Gastrocnemius medialis (tissue), 4 donors: ENCODE measurements around the gene SOAT1. TPM values are rescaled to one million over a fixed set of nuclear protein-coding genes. Genes with fewer than 3 reads are reported as not detected.

ENCODE experiments used
- ATAC-seq, 2 donors: fragments of 150-250 bp; one replicate each; pipeline ENCODE4 v1.9.1; 2016
- DNase-seq, 2 donors: peaks; one replicate each; pipeline ENCODE4 v3.0.0-alpha.2; 2019
- H3K27ac ChIP-seq, 4 donors: fragments of 200-600 bp; sonication (generic); 1 replicate in 1 of 4; 2 replicates in 3 of 4; pipeline ENCODE4 v1.5.1; 2016 to 2018; ENCODE audit warnings: mild to moderate bottlenecking in 2 of 4, moderate library complexity in 1 of 4
- H3K27me3 ChIP-seq, 3 donors: fragments of 200-600 bp; sonication (generic) in 2 of 3; 1 replicate in 1 of 3; 2 replicates in 2 of 3; pipeline versions ENCODE4 v1.5.1 to v1.6.0; 2016 to 2019; ENCODE audit warnings: mild to moderate bottlenecking in 1 of 3, moderate library complexity in 1 of 3
- H3K36me3 ChIP-seq, 2 donors: fragments of 200-600 bp; sonication (generic) in 1 of 2; one replicate each; pipeline ENCODE4 v1.5.1; 2017 to 2018
- H3K4me1 ChIP-seq, 2 donors: fragments of 200-600 bp; sonication (generic) in 1 of 2; one replicate each; pipeline ENCODE4 v1.5.1; 2016 to 2017; ENCODE audit warnings: mild to moderate bottlenecking in 2 of 2
- H3K4me3 ChIP-seq, 4 donors: fragments of 200-600 bp; sonication (generic) in 3 of 4; 1 replicate in 1 of 4; 2 replicates in 3 of 4; pipeline ENCODE4 v1.5.1; 2016 to 2019; ENCODE audit warnings: mild to moderate bottlenecking in 2 of 4
- H3K9me3 ChIP-seq, 3 donors: fragments of 200-600 bp; sonication (generic) in 2 of 3; 1 replicate in 1 of 3; 2 replicates in 2 of 3; pipeline ENCODE4 v1.5.1; 2016 to 2019
- POLR2A ChIP-seq, 2 donors: fragments of 450-650 bp; IDR thresholded peaks; one replicate each; pipeline ENCODE4 v1.6.1; 2017; ENCODE audit warnings: antibody characterized with exemption in 2 of 2, mild to moderate bottlenecking in 2 of 2, moderate library complexity in 2 of 2
- in situ Hi-C, 4 donors: fragments of 200-750 bp; cut with MboI; loops; one replicate each; pipeline versions ENCODE4 v1.15.0 to v1.8.0; 2017; ENCODE audit warnings: low sequenced_read_pairs in 4 of 4
- intact Hi-C: fragments of 100-400 bp; cut with DNase I; formaldehyde crosslinking; loops from one replicate; pipeline ENCODE4 v1.15.1; 2023; ENCODE audit warnings: low total_unique reads
- total RNA-seq, 4 donors: library from RNA; depleted of rRNA; stranded (reverse); fragments of >200 nt; gene quantifications; one replicate each; pipeline versions ENCODE4 v1.1.0 to v1.2.3, GENCODE V29; 2016
- TF ChIP-seq, protein P1 (sequence below), 5 experiments: fragments of 450-650 bp in 3 of 5; fragments of 200-600 bp in 2 of 5; sonication (generic) in 2 of 5; IDR thresholded peaks in 4 of 5; conservative IDR thresholded peaks in 1 of 5; 1 replicate in 4 of 5; 2 replicates in 1 of 5; pipeline ENCODE4 v1.5.1; 2016 to 2019; ENCODE audit warnings: antibody characterized with exemption in 5 of 5, mild to moderate bottlenecking in 3 of 5, moderate library complexity in 3 of 5

Gene SOAT1
- total RNA-seq, 4 donors from 2014 or later = 5.2 to 11.7 (median 6.4) TPM

DNA sequence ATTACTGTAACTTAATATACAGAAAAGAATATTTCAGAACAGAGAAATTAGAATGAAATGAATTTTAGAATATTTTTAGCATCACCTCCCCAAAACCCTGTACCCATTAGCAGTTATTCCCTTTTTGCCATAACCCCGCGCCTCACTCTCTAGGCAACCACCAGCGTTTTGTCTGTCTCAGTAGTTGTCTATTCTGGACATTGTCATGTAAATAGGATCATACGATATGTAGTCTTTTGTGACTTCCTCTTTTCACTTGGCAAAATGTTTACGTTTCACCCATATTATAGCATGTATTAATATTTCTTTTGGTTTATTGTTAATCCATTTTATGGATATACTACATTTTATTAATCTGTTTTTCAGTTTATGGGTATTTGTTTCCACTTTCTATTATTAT is 24.9 kb downstream of the SOAT1 start:
- DNase-seq (no peak), ATAC-seq (no peak)
- Histone ChIP-seq H3K27ac (no peak overlapping the region), H3K27me3 (no peaks in the 10 kb centered on the region), H3K9me3 (no peaks in the 10 kb centered on the region), H3K36me3 (no peaks in the 10 kb centered on the region), H3K4me3 (no peak overlapping the region), H3K4me1 (no peaks in the 10 kb centered on the region)
- intact Hi-C loops (no loop called here), in situ Hi-C loops (no loop called here)
- TF ChIP-seq POLR2A (IDR thresholded peaks at IDR 0.05) = no peak
- TF ChIP-seq, protein P1, sequence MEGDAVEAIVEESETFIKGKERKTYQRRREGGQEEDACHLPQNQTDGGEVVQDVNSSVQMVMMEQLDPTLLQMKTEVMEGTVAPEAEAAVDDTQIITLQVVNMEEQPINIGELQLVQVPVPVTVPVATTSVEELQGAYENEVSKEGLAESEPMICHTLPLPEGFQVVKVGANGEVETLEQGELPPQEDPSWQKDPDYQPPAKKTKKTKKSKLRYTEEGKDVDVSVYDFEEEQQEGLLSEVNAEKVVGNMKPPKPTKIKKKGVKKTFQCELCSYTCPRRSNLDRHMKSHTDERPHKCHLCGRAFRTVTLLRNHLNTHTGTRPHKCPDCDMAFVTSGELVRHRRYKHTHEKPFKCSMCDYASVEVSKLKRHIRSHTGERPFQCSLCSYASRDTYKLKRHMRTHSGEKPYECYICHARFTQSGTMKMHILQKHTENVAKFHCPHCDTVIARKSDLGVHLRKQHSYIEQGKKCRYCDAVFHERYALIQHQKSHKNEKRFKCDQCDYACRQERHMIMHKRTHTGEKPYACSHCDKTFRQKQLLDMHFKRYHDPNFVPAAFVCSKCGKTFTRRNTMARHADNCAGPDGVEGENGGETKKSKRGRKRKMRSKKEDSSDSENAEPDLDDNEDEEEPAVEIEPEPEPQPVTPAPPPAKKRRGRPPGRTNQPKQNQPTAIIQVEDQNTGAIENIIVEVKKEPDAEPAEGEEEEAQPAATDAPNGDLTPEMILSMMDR (IDR thresholded peaks at IDR 0.05 in 4 of 5, conservative IDR thresholded peaks at IDR 0.05 in 1 of 5) = no peak

DNA sequence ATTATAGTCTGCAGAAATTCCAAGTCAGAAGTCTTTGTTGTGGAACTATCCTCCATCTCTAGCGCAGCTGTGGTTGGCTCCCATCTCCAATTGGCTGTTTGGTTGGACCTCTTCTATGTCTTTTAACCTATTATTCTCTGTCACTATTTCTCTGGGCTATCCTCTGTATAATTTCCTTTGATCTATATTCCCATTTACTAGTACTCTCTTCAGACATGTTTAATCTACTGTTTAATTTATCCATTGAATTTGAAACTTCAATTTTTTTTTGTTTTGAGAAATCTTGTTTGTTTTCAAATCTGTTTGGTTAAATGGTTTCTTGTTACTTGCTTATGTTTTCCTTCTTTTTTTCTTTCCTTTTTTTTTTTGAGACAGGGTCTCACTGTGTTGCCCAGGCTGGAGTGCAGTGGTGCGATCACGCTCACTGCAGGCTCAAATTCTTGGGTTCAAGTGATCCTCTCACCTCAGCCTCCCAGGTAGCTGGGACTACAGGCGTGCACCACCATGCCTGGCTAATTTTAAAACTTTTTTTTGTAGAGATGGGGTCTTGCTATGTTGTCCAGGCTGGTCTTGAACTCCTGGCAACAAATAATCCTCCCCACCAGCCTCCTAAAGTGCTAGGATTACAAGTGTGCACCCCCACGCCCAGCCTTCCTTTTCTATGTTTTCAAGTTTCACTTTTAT is 28.1 kb downstream of the SOAT1 start:
- H3K4me1 ChIP-seq = no peaks in the 10 kb centered on the region
- no peaks in the 10 kb centered on the region for H3K9me3 ChIP-seq
- in situ Hi-C loops = no loop called here
- DNase-seq (no peak), ATAC-seq (no peak)
- H3K4me3 ChIP-seq = no peak overlapping the region
- no peak overlapping the region for H3K27ac ChIP-seq
- TF ChIP-seq, protein P1 (IDR thresholded peaks at IDR 0.05 in 4 of 5, conservative IDR thresholded peaks at IDR 0.05 in 1 of 5) = no peak
- TF ChIP-seq POLR2A (IDR thresholded peaks at IDR 0.05) = no peak
- intact Hi-C loops = no loop called here
- H3K27me3 ChIP-seq = no peaks in the 10 kb centered on the region
- H3K36me3 ChIP-seq = no peaks in the 10 kb centered on the region

DNA sequence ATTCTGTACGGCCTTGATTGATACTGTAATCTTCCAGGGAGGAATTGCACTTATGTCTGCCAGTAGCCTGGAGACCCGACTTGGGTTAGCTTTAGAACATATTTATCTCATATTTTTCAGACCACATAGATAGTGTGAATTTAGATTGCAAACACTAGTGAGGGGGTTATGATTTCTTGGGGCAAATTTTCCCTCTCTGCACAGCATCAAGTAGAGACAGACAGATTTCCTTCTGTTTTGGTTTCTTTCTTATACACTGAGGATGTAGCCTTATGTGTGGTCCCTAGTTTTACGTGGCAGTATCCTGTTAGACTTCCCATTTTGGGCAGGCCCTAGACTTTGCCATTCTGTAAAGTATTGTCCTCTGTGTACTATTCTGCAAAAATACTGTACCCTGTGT is 29.0 kb downstream of the SOAT1 start:
- Histone ChIP-seq H3K4me1 (no peaks in the 10 kb centered on the region), H3K27me3 (no peaks in the 10 kb centered on the region), H3K4me3 (no peak overlapping the region), H3K36me3 (no peaks in the 10 kb centered on the region), H3K9me3 (no peaks in the 10 kb centered on the region), H3K27ac (no peak overlapping the region)
- in situ Hi-C loops = no loop called here
- intact Hi-C loops = no loop called here
- ATAC-seq = no peak
- TF ChIP-seq POLR2A (IDR thresholded peaks at IDR 0.05) = no peak
- TF ChIP-seq, protein P1 (IDR thresholded peaks at IDR 0.05 in 4 of 5, conservative IDR thresholded peaks at IDR 0.05 in 1 of 5) = no peak
- DNase-seq = no peak

DNA sequence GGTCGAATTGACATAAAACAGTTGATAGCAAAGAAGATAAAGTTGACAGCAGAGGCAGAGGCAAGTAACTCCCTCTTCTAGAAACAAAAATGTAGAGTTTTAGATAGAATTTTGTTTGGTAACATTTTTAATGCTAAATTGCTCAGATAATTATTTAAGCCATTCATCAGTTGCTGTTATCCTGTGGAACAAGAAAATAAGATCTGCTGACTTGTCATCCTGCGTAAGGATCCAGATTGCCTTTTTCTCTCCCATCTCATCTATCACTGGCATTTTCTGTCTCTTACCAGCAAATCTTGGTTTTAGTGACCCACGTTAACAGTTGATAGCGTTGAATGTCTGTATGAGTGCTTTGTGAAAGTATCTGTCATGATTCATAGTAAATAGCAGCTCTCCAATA is 29.8 kb downstream of the SOAT1 start:
- intact Hi-C loops = no loop called here
- H3K4me3 ChIP-seq = no peak overlapping the region
- no peak for DNase-seq

More for the DNA sequence above, 29.8 kb downstream of the SOAT1 start:
- no peak for TF ChIP-seq POLR2A (IDR thresholded peaks at IDR 0.05)
- TF ChIP-seq, protein P1 (IDR thresholded peaks at IDR 0.05 in 4 of 5, conservative IDR thresholded peaks at IDR 0.05 in 1 of 5) = no peak
- Histone ChIP-seq H3K4me1 (no peaks in the 10 kb centered on the region), H3K9me3 (no peaks in the 10 kb centered on the region), H3K27me3 (no peaks in the 10 kb centered on the region), H3K36me3 (no peaks in the 10 kb centered on the region), H3K27ac (no peak overlapping the region)
- ATAC-seq = no peak
- in situ Hi-C loops = no loop called here
